Activated CD4-positive, alpha-beta T cell treated with anti-CD3 and anti-CD28 coated beads, Interleukin-2, amount 10 ng/mL, durations not matched to agents 24 days and 14 days (primary cell): ENCODE data around the gene CXXC4. TPM values are rescaled to one million over a fixed set of nuclear protein-coding genes. Genes with fewer than 3 reads are reported as not detected.

Source experiments
- DNase-seq: peaks from one replicate; pipeline ENCODE4 v3.0.0; 2022
- H3K27ac Mint-ChIP-seq: one replicate; pipeline ENCODE4 v1.8.0; 2022; ENCODE audit warnings: mild to moderate bottlenecking, mixed read lengths
- H3K27me3 Mint-ChIP-seq: one replicate; pipeline ENCODE4 v1.8.0; 2022; ENCODE audit warnings: mixed read lengths
- H3K36me3 Mint-ChIP-seq: one replicate; pipeline ENCODE4 v1.8.0; 2022; ENCODE audit warnings: low read depth, mild to moderate bottlenecking, mixed read lengths
- H3K4me1 Mint-ChIP-seq: one replicate; pipeline ENCODE4 v1.8.0; 2021; ENCODE audit warnings: mixed read lengths
- H3K4me3 Mint-ChIP-seq: one replicate; pipeline ENCODE4 v1.8.0; 2022; ENCODE audit warnings: mild to moderate bottlenecking, moderate library complexity, mixed read lengths
- H3K9me3 Mint-ChIP-seq: one replicate; pipeline ENCODE4 v1.8.0; 2021; ENCODE audit warnings: mixed read lengths
- intact Hi-C: fragments of 100-400 bp; cut with micrococcal nuclease; formaldehyde crosslinking; loops from one replicate; pipeline ENCODE4 v1.15.1; 2023
- total RNA-seq: library from RNA; stranded (reverse); gene quantifications from 2 replicates; pipeline ENCODE4 v1.2.3, GENCODE V29; 2022

Gene CXXC4
- not detected in 2 replicates for total RNA-seq

DNA sequence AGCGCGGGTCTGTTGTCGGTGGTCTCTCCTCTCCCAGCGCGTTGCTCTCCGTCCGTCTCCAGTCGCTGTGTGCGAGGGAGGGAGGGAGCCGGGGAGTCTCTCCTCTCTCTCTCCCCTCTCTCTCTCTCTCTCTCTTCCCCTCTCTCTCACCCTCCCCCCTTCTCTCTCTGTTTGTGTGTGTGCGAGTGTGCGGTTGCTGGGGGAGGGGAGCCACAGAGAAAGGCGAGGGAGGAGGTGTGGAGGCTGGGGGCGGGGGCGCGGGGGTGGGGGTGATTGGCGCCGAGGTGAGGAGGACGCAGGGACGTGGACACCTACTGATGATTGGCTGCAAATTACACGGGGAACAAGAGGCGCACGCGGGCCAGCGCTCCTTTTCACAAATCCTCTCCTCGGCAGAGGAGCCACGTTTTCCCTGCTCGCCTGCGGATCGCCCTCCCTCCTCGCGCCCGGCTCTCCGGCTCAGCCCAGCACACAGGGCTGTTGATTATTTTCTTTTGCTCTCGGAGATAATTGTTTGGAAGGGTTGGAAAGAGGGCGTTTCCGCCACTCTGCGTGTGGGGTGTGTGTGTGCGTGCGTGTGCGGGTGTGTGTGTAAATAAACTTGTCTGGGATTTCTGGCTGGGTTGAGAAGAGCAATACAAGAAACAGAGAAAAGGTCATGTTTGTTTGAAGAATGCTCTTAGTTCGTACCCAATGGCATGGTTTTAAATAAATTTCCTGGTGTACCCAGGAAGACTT lies at the start of gene CXXC4:
Gene CXXC4, minus strand, starts transcription at position 73 of the 738 bp plus-strand sequence. CDS start 3,092 bp downstream, outside the sequence.
- H3K4me1 Mint-ChIP-seq: peaks cover 17% of the 10 kb centered on the region
- H3K27me3 Mint-ChIP-seq: peaks cover 57% of the 10 kb centered on the region
- no peak for DNase-seq
- H3K36me3 Mint-ChIP-seq: no peaks in the 10 kb centered on the region
- H3K9me3 Mint-ChIP-seq: peaks cover 8% of the 10 kb centered on the region
- no peak within 1 kb of the TSS for H3K27ac Mint-ChIP-seq
- peak within 1 kb of the TSS; percentile 77 for H3K4me3 Mint-ChIP-seq
- intact Hi-C loops: no loop called here

DNA sequence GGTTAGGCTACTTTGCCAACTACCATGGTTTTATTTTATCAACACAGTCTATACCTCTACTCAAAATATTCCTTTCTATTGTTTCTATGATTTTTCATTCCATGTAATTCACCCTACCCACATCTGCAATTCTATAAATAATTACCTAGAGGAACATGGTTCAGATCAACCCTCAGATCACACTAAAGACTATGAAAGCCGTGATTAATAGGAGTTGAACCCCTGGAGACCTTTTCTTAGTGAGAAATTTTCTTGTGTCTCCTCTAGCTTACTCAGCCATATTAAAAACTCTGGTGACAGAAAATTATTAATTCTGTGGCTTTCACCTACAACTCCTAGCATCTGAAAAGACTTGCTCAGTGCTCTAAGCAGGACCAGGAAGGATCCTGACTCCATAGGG lies 38.5 kb upstream of the CXXC4 start:
- no peak for DNase-seq

DNA sequence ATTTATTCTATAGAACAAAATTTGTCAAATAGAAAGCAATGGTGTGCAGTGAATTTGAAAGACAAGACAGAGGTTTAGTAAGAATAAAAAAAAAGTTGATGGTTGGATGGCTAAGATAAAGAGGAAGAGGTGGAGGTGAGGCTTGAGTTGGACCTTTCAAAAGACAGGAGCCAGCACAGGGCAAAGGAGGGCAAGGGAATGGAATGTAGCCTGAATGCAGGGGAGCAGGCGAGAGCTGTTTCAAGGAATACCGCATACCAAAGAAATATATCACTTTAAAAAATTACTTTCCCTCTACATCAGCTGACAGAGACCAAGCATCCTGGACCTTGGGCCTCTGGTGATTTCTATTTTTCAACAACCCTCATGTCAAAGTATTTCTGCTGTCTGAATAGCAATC lies 38.0 kb upstream of the CXXC4 start:
- Mint-ChIP-seq H3K36me3 (no peaks in the 10 kb centered on the region), H3K4me1 (no peaks in the 10 kb centered on the region), H3K4me3 (no peak overlapping the region), H3K27me3 (no peaks in the 10 kb centered on the region), H3K27ac (no peak overlapping the region), H3K9me3 (no peaks in the 10 kb centered on the region)
- no peak for DNase-seq
- intact Hi-C loops: no loop called here

More for the DNA sequence above, 38.5 kb upstream of the CXXC4 start:
- intact Hi-C loops: no loop called here
- no peak overlapping the region for H3K4me3 Mint-ChIP-seq
- no peaks in the 10 kb centered on the region for H3K9me3 Mint-ChIP-seq
- H3K27ac Mint-ChIP-seq: no peak overlapping the region
- no peaks in the 10 kb centered on the region for H3K27me3 Mint-ChIP-seq
- H3K36me3 Mint-ChIP-seq: no peaks in the 10 kb centered on the region
- no peaks in the 10 kb centered on the region for H3K4me1 Mint-ChIP-seq

DNA sequence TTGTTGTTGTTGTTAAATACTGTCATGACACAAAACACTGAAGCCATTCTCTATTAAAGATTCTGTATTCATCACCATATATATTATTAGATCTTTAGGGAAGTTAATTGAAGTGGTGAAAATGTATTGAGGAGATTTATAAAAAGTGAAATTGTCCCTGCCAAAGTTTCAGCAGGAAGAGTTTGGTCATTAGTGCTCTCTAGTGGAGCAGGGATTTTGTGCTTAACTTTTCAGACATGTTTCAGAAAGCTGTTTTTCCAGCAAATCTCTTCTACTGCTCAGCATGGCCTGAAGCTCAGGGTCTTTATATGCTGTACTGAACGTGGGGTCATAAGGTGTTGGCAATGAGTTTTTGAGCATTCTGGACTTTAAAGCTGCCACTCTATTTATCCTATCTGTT lies 36.7 kb upstream of the CXXC4 start:
- DNase-seq: no peak
- Mint-ChIP-seq H3K9me3 (peaks cover 4% of the 10 kb centered on the region), H3K27ac (no peak overlapping the region), H3K36me3 (no peaks in the 10 kb centered on the region), H3K4me3 (no peak overlapping the region), H3K27me3 (no peaks in the 10 kb centered on the region), H3K4me1 (no peaks in the 10 kb centered on the region)
- intact Hi-C loops: no loop called here

DNA sequence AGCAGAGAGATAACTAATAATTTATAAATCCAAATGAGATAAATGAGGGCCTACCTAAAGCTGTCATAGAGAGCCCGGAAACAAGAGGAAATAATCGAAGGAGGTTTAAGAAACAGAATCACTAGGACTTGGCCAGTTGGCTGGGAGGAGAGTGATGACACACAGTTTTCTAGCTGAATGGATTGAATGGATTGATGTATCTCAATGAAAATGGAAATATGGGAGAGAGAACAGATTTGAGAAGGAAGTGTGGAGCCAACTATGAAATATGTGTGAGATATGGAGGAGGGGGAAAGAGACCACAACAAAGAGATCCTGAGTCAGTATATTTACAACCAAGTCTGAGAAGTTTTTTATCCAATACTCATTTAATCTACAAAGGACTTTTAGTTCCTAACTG lies 35.7 kb upstream of the CXXC4 start:
- intact Hi-C loops: no loop called here
- H3K9me3 Mint-ChIP-seq: peaks cover 4% of the 10 kb centered on the region

DNA sequence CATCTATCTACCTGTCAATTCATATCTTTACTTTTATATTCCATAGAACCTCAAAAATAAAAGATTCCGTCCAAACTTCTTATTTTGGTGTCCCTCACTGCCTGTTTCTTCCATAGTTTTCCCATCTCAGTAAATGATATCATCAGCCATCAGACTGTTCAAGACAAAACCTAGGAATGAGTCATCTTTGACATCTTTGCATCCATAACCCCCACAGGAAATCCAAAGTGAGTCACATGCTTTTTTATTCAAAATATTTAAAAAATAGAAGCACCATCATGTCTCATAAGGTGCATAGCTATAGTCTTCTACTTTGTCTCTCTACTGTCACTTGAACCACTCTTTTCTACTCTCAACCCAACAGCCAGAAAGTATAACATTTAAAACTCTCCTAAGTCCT lies 29.9 kb upstream of the CXXC4 start:
- intact Hi-C loops: no loop called here
- H3K9me3 Mint-ChIP-seq: peaks cover 4% of the 10 kb centered on the region
- no peaks in the 10 kb centered on the region for H3K27me3 Mint-ChIP-seq
- no peak overlapping the region for H3K27ac Mint-ChIP-seq
- H3K36me3 Mint-ChIP-seq: no peaks in the 10 kb centered on the region
- DNase-seq: no peak
- H3K4me1 Mint-ChIP-seq: no peaks in the 10 kb centered on the region
- H3K4me3 Mint-ChIP-seq: no peak overlapping the region

More for the DNA sequence above, 35.7 kb upstream of the CXXC4 start:
- no peaks in the 10 kb centered on the region for H3K36me3 Mint-ChIP-seq
- H3K27ac Mint-ChIP-seq: no peak overlapping the region
- no peaks in the 10 kb centered on the region for H3K4me1 Mint-ChIP-seq
- DNase-seq: no peak
- no peaks in the 10 kb centered on the region for H3K27me3 Mint-ChIP-seq
- no peak overlapping the region for H3K4me3 Mint-ChIP-seq

DNA sequence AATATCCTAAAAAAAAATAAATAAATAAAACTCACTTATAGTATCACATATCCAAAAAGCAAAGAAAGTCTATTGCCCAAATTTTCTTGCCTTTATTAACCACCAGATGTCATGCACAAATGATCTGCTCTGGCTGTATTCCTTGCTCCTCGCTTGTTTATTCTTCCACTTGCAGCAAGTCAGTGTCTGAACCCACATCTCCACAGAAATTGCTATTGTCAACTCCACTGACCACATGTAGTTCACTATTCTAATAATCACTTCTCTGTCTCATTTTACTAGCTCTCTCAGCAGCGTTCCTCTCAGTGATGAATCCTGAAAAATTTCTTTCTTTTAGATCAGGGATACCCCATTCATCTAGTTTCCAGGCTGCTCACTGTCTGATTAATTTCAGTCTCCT lies 29.3 kb upstream of the CXXC4 start:
- Mint-ChIP-seq H3K9me3 (peaks cover 4% of the 10 kb centered on the region), H3K27me3 (no peaks in the 10 kb centered on the region)
- no peak for DNase-seq

DNA sequence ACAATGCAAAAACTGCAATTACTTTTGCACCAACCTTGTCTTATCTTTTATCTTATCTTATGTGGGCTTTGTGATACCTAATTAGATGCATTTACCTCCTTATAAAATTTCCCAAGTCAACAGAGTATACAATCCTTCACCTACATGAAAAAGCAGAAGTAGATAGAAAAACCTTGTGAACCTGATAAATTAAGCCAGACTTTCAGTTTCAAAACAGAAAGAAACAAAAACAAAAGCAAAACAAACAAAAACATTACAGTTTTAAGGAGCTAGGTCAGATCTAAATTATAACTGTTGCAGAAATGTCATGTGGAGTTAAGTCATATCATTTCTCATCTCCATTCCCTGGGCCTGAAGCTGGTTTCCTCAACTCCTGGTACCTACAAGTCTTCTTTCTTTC lies 24.9 kb upstream of the CXXC4 start:
- no peak for DNase-seq
- intact Hi-C loops: no loop called here
- Mint-ChIP-seq H3K4me1 (no peaks in the 10 kb centered on the region), H3K9me3 (no peaks in the 10 kb centered on the region), H3K4me3 (no peak overlapping the region), H3K36me3 (no peaks in the 10 kb centered on the region), H3K27ac (no peak overlapping the region), H3K27me3 (no peaks in the 10 kb centered on the region)

More for the DNA sequence above, 29.3 kb upstream of the CXXC4 start:
- Mint-ChIP-seq H3K4me3 (no peak overlapping the region), H3K36me3 (no peaks in the 10 kb centered on the region), H3K4me1 (no peaks in the 10 kb centered on the region), H3K27ac (no peak overlapping the region)
- intact Hi-C loops: no loop called here

DNA sequence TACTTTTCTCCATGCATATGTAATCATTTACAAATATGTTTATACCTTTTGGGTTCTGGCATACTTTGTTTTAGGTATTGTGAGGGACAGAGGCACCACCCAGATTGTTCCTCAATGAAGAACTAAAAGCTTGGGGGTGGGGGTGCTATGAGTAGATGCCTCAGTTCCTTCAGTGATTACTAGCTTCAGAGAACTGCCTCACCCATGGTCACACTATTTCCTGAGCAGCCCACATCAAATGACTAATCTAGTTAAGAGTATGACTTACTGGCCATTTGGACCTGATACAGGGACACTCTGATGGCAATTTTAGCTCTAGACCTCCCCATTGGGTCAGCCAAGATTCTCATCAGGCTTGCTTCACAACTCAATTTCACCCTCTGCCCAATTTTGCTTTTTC lies 22.2 kb upstream of the CXXC4 start:
- no peak for DNase-seq
- H3K36me3 Mint-ChIP-seq: no peaks in the 10 kb centered on the region
- intact Hi-C loops: no loop called here
- no peaks in the 10 kb centered on the region for H3K4me1 Mint-ChIP-seq
- no peaks in the 10 kb centered on the region for H3K9me3 Mint-ChIP-seq
- no peak overlapping the region for H3K27ac Mint-ChIP-seq
- H3K27me3 Mint-ChIP-seq: no peaks in the 10 kb centered on the region
- no peak overlapping the region for H3K4me3 Mint-ChIP-seq

DNA sequence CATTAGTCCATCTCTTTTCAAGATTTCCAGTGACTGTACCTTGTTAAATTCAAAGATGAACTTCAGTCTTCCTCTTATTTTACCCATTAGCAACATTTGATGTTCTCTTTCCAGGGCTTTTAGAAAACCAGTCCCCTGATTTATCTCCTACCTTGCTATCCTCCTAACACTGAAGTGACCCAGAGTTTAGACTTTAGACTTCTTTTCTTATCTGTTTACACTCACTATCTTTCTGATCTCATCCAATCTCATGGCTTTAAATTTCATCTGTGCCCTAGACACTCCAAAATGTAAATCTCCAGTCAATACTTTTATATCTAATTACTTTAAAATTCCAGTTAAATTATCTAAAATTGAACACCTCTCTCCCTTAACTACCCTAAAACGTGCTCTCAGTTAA lies 13.5 kb upstream of the CXXC4 start:
- intact Hi-C loops: no loop called here
- Mint-ChIP-seq H3K27ac (no peak overlapping the region), H3K9me3 (no peaks in the 10 kb centered on the region), H3K36me3 (no peaks in the 10 kb centered on the region), H3K4me3 (no peak overlapping the region), H3K27me3 (no peaks in the 10 kb centered on the region), H3K4me1 (no peaks in the 10 kb centered on the region)
- DNase-seq: no peak

DNA sequence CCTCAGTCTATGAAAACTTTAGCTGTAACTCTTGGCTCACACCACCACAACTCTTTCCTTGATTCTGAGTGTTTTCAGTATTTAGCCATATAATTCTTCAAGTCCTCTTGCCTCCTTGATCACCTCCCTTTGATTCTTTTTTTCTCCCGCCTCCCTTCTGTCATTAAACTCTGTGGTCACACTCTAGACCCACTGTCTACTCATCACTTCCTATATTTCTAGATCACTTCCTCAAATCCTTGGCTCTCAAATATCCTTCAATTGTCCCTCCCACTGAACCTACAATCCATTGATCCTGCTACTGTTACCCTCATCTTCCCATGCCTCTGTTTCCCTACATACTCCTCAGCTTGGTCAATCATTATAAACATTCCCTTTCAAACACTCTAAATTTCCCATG lies 12.4 kb upstream of the CXXC4 start:
- Mint-ChIP-seq H3K4me1 (no peaks in the 10 kb centered on the region), H3K36me3 (no peaks in the 10 kb centered on the region), H3K9me3 (no peaks in the 10 kb centered on the region), H3K27ac (no peak overlapping the region), H3K27me3 (no peaks in the 10 kb centered on the region), H3K4me3 (no peak overlapping the region)
- no peak for DNase-seq
- intact Hi-C loops: no loop called here

DNA sequence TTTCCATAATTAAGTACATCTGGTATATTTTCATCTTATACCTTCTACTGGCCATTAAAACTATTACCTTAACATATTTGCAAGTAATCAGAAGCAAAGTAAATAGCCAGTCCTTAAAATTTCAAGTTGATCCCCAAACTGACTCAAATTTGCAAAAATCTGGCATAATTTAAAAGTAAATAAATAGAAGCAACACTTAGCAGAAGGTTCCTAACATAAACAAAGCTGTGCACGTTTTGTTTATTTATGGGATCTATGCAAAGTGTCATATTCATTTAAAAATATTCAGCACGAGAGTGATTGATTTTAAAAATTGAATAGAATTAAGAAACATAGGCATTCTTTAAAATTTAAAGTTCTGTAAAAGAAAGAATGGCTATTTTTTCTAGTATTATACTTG lies 9.8 kb upstream of the CXXC4 start:
- no peak overlapping the region for H3K27ac Mint-ChIP-seq
- intact Hi-C loops: no loop called here
- H3K9me3 Mint-ChIP-seq: no peaks in the 10 kb centered on the region
- H3K4me1 Mint-ChIP-seq: no peaks in the 10 kb centered on the region
- no peak for DNase-seq
- peaks cover 1% of the 10 kb centered on the region for H3K27me3 Mint-ChIP-seq
- no peak overlapping the region for H3K4me3 Mint-ChIP-seq
- H3K36me3 Mint-ChIP-seq: no peaks in the 10 kb centered on the region

DNA sequence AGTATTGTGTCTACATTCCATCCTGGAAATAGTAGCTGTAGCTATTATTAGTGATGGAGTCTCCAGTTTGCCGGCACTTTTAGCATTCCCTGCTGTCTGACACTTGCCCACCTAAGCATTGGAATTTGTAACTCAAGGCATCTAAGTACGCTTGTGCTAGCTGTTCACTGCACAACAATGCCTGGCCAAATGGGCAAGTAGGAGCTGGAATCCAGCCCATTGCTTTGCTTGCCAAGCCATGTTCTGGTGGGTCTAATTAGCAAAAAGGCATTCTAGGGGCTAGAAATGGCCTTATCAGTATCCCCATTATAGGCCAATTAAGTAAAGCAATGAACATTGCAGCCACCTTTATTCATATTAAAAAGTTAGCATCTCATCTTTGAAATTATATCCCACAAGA lies 7.8 kb upstream of the CXXC4 start:
- H3K36me3 Mint-ChIP-seq: no peaks in the 10 kb centered on the region
- no peak overlapping the region for H3K4me3 Mint-ChIP-seq
- intact Hi-C loops: no loop called here
- peaks cover 5% of the 10 kb centered on the region for H3K27me3 Mint-ChIP-seq
- H3K9me3 Mint-ChIP-seq: no peaks in the 10 kb centered on the region
- H3K4me1 Mint-ChIP-seq: no peaks in the 10 kb centered on the region
- H3K27ac Mint-ChIP-seq: no peak overlapping the region
- no peak for DNase-seq

DNA sequence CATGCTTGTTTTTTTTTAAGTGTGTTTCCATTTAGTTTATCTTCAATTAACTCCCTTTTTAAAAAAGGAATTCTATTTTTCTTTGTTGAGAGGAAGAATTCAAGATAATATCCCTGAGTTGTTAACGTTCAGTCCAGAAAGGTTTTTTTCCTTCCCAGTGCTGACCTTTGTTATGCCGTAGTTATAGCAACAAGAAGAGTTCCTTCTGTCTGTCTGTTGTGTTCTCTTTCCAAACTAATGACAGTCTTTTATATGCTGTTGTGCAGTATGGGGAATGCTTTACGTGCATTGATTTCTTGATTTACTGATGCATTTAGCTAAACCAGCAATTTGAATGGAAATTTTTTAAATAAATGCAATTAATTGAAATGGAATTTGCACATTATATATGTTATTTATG lies 6.6 kb upstream of the CXXC4 start:
- no peak overlapping the region for H3K4me3 Mint-ChIP-seq
- H3K36me3 Mint-ChIP-seq: no peaks in the 10 kb centered on the region
- no peaks in the 10 kb centered on the region for H3K4me1 Mint-ChIP-seq
- DNase-seq: no peak
- peaks cover 5% of the 10 kb centered on the region for H3K27me3 Mint-ChIP-seq
- H3K27ac Mint-ChIP-seq: no peak overlapping the region
- intact Hi-C loops: no loop called here
- H3K9me3 Mint-ChIP-seq: no peaks in the 10 kb centered on the region

DNA sequence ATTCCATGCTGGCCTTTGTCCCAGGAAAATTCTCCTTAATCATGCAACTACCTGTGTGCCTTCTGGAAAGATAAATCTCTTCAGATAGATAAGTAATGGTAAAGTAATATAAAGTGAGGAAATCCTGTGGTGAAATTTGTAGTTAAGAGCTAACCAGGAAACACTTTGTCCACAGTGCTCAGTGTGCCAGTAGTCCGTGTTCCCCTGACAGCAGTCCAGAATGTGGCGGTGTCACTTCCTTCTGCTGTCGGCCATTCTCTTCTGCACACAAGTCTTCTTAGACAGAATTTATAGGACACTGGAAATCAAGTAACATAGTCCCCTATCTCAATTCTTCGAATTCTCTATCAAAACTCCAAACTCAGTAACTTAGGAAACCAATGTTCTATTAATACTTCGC lies 5.7 kb upstream of the CXXC4 start:
- Mint-ChIP-seq H3K36me3 (no peaks in the 10 kb centered on the region), H3K4me1 (no peaks in the 10 kb centered on the region), H3K4me3 (no peak overlapping the region), H3K27me3 (peaks cover 9% of the 10 kb centered on the region), H3K9me3 (no peaks in the 10 kb centered on the region), H3K27ac (no peak overlapping the region)
- no peak for DNase-seq
- intact Hi-C loops: no loop called here
